Bronchial smooth muscle cell (primary cell): ENCODE results near the gene KRT27. TPM values are rescaled to one million over a fixed set of nuclear protein-coding genes. Genes with fewer than 3 reads are reported as not detected.

Experiments used
- total RNA-seq: library from RNA; depleted of rRNA; stranded (reverse); fragments of >200 nt; gene quantifications from 2 replicates; pipeline ENCODE4 v1.2.1, GENCODE V29; 2014

The KRT27 gene, protein sequence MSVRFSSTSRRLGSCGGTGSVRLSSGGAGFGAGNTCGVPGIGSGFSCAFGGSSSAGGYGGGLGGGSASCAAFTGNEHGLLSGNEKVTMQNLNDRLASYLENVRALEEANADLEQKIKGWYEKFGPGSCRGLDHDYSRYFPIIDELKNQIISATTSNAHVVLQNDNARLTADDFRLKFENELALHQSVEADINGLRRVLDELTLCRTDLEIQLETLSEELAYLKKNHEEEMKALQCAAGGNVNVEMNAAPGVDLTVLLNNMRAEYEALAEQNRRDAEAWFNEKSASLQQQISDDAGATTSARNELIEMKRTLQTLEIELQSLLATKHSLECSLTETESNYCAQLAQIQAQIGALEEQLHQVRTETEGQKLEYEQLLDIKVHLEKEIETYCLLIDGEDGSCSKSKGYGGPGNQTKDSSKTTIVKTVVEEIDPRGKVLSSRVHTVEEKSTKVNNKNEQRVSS
- total RNA-seq, result not detected in 2 replicates

DNA sequence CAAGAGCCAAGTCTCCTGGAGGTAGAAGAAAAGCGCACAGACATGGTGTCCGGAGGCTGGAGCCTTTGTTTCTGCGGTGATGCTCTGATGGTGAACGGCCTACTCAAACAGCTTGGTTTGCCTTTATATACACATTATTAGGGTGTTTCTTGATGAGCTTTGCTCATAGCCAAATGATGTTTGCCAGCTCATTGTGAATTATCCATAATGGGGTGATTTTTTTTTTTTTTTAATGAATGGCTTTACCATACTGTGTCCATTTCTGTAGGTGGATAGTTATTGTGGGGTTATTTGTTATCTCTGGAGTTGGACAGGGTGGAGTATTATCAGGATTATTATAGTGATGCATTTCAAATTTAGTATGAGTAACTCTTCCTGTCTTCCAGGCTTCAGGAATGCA is at the start of gene KRT27:
TSS of gene KRT27 (minus strand) at position 101 of the 400 bp plus-strand sequence. CDS start at position 44, 57 bp downstream.

DNA sequence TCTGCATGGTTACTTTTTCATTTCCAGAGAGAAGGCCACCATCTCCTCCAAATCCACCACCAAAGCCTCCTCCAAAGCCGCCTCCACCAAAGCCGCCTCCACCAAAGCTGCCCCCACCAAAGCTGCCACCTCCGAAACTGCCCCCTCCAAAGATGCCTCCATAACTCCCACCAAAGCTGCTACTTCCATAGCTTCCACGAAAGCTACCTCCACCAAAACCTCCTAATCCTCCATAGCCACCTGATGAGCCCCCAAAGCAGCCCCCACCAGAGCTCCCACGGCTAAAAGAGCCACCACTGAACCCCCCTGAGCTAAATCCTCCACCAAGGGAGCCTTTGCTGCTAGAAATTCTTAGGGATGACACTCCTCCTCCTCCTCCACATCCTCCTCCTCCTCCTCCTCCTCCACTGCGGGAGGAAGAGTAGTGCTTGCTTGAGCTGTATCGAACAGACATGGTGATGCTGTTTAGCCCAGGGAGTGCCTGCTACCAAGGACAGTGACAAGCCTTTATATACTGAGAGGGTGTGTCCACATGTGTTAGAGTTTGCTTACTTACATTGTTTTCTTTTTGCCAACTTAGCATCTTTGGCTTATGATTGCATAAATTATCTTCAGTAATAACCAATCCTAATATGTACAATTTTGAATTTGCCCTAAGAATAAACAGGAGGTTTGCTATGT is 39.9 kb upstream of the KRT27 start, which contains the start of gene KRT10:
TSS of gene KRT10 (minus strand) at position 483 of the 681 bp plus-strand sequence. CDS start at position 454, 29 bp downstream.

DNA sequence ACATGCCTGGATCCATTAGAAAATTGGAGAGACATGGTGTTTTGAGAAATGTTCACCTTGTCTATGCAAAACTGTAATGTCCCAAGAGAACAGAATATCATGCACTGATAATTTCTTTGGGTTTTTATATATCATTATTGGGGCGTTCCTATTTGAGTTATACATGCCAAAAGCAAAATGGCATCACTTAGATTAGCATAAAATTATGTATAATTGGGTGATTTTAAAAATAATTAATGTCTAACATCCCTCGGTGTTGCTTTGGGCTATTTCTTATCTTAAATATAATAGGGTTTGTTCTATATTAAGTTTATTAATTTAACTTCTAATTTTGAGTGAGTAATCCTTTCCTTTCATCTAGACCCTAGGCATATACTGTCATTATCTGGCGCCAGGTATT is 17.5 kb upstream of the KRT27 start, which contains the start of gene KRT28:
TSS of gene KRT28 (minus strand) at position 101 of the 400 bp plus-strand sequence. CDS start at position 35, 66 bp downstream.

DNA sequence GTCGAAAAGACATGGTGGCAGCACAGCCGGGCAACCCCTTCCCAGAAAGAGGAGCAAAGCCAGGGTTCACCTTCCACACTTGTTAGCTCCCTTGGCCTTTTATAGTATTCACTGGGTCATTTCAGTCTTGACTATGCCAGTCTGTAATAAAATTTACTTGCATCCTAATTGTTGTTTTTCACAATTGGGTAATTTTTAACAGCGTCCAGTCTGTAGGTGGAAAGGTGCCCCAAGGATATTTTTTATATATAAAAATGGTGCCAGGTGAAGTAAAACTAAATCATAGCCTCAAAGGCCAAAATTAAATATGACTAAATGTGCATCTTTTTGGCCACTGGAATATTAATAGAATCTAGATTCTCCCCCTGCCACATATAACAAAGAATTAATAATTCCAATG is 10.2 kb downstream of the KRT27 start, which contains the start of gene KRT26:
TSS of gene KRT26 (minus strand) at position 101 of the 400 bp plus-strand sequence. CDS start at position 13, 88 bp downstream.

DNA sequence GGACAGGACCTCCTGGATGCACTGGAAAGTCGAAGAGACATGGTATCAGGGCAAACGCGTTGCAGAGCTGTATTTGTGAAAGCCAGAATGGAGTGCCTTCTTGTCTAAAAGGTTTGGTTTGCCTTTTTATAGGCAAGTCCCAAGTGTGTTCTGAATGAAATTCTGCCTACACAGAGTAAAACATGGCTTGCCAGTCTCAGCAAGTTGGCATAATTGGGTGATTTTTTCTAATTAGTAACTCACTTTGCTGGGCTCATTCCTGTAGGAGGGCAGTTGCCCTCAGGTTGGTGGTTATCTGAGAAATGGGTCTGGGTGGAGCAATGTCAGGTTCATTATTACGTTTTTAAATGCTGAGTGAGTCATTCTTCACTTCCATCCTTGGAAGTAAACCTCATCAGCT is 27.1 kb downstream of the KRT27 start, which contains the start of gene KRT25:
TSS of gene KRT25 (minus strand) at position 101 of the 400 bp plus-strand sequence. CDS start at position 41, 60 bp downstream.

Other genes with a start within 250 kb of the KRT27 start
- gene CCR7, start 217.1 kb downstream of the KRT27 start, total RNA-seq, result not detected in 2 replicates
- 89.4 and 93.0 TPM in 2 replicates for gene SMARCE1, start 134.7 kb downstream of the KRT27 start, total RNA-seq
- under 0.01 TPM in 1 of 2 replicates, not detected in the other for gene KRT222, start 117.4 kb downstream of the KRT27 start, total RNA-seq
- not detected in 2 replicates for gene KRT24, start 78.8 kb downstream of the KRT27 start, total RNA-seq
- gene KRT25, start 27.2 kb downstream of the KRT27 start, total RNA-seq, result not detected in 2 replicates
- gene KRT26, start 10.3 kb downstream of the KRT27 start, total RNA-seq, result not detected in 2 replicates
- not detected in 2 replicates for gene KRT28, start 17.4 kb upstream of the KRT27 start, total RNA-seq
- gene KRT10, start 40.1 kb upstream of the KRT27 start, total RNA-seq, result 2.2 and 4.3 TPM in 2 replicates
- not detected in 2 replicates for gene KRT12, start 84.7 kb upstream of the KRT27 start, total RNA-seq
- not detected in 2 replicates for gene KRT20, start 102.7 kb upstream of the KRT27 start, total RNA-seq
- gene KRT23, start 155.1 kb upstream of the KRT27 start, total RNA-seq, result 0.16 and 1.1 TPM in 2 replicates
- 0.16 and 0.17 TPM in 2 replicates for gene KRT39, start 184.4 kb upstream of the KRT27 start, total RNA-seq
- gene KRT40, start 201.8 kb upstream of the KRT27 start, total RNA-seq, result not detected in 2 replicates
- gene KRTAP3-3, start 211.6 kb upstream of the KRT27 start, total RNA-seq, result not detected in 2 replicates
- not detected in 2 replicates for gene KRTAP3-2, start 217.4 kb upstream of the KRT27 start, total RNA-seq
- not detected in 2 replicates for gene KRTAP3-1, start 226.6 kb upstream of the KRT27 start, total RNA-seq
- gene KRTAP1-5, start 244.7 kb upstream of the KRT27 start, total RNA-seq, result not detected in 2 replicates
- not detected in 2 replicates for gene KRTAP1-4, start 247.6 kb upstream of the KRT27 start, total RNA-seq